Smooth muscle cell of the pulmonary artery (primary cell): ENCODE measurements around the gene OIT3. TPM values are rescaled to one million over a fixed set of nuclear protein-coding genes. Genes with fewer than 3 reads are reported as not detected.

ENCODE experiments used
- total RNA-seq: library from RNA; depleted of rRNA; stranded (reverse); fragments of >200 nt; gene quantifications from 2 replicates; pipeline ENCODE4 v1.2.3, GENCODE V29; 2014

The OIT3 gene
- total RNA-seq, result under 0.01 and 0.03 TPM in 2 replicates

GRCh38 chr10:72893136-72893798, at the start of gene OIT3:
TSS of gene OIT3 (plus strand) at chr10:72893739. CDS start at chr10:72893799, 60 bp downstream.

GRCh38 chr10:72954596-72955554, 61.3 kb downstream of the OIT3 start, which contains the start of gene PLA2G12B:
TSS of gene PLA2G12B (minus strand) at chr10:72954806. CDS start at chr10:72954685, 121 bp downstream.

Other genes starting within 250 kb of the OIT3 start
- 26.6 and 30.0 TPM in 2 replicates for gene MCU, start 201.6 kb upstream of the OIT3 start, total RNA-seq
- gene PLA2G12B, start 61.1 kb downstream of the OIT3 start, total RNA-seq, result not detected in 2 replicates
- 457 and 753 TPM in 2 replicates for gene P4HA1, start 203.1 kb downstream of the OIT3 start, total RNA-seq
- gene NUDT13, start 216.7 kb downstream of the OIT3 start, total RNA-seq, result 1.1 and 1.6 TPM in 2 replicates